HG03457 (cell line): ENCODE data around the gene RABEPK.
"Not testable (repeated sequence)": the region's sequence is repeated elsewhere in the genome, so short reads cannot be mapped to it uniquely, and the experiment has no call there.

Experiments
- ATAC-seq: cut with Tn5 transposase; IDR thresholded peaks from one replicate; pipeline ENCODE4 v1.9.1; 2021; ENCODE audit warnings: moderate number of reproducible peaks; ENCODE audit not compliant: unreplicated experiment

The RABEPK gene

DNA sequence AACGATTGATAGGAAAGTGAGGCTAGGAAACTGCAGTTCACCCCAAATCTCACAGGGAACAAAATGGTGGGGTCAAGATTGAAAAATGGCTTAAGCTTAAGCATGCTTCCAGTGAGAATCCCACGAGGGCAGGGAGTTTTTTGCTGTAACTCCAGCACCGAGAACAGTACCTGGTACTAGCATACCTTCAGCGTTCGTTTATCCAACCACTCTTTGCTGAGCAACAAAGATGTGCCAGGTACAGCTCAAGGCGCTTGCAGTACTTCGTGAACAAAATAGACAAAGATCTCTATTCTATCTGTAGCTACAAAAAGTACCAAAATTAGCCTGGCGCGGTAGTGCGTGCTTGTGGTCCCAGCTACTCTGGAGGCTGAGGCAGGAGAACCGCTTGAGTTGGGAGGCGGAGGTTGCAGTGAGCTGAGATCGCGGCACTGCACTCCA is 10.0 kb upstream of the RABEPK start:
- no peak for ATAC-seq

DNA sequence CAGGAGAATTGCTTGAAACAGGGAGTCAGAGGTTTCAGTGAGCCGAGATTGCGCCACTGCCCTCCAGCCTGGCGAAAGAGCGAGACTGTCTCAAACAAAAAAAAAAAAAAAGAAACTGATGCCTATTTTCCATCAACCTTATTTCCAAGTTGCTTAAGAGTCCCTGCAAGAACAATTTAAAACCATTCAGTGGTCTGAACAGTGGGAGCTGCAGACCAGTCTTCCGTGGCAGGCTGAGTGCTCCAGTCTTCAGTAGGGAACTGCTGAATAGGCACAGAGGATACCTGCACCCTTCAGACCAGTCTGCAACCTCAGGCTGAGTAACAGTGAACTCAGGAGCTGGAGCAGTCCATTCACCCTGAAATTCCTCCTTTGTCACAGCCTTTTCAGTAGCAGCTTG is 5.9 kb upstream of the RABEPK start:
- not testable (repeated sequence) for ATAC-seq

DNA sequence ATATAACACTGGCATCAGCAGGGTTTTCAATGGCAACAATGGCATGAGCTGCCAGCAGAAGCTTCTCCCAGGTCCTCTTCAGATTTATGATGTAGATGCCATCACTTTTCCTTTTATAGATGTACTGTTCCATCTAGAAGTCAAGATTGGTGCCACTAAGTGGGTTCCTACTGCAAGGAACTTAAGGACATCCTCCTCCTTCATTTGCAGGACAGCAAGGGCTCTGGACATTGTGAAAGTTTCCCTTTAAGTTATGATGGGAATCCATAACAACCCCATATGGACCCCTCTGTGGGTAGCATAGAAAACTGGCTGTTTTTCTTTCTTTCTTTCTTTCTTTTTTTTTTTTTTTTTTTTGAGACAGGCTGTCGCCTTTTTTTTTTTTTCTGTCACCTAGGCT is 4.8 kb upstream of the RABEPK start:
- not testable (repeated sequence) for ATAC-seq

DNA sequence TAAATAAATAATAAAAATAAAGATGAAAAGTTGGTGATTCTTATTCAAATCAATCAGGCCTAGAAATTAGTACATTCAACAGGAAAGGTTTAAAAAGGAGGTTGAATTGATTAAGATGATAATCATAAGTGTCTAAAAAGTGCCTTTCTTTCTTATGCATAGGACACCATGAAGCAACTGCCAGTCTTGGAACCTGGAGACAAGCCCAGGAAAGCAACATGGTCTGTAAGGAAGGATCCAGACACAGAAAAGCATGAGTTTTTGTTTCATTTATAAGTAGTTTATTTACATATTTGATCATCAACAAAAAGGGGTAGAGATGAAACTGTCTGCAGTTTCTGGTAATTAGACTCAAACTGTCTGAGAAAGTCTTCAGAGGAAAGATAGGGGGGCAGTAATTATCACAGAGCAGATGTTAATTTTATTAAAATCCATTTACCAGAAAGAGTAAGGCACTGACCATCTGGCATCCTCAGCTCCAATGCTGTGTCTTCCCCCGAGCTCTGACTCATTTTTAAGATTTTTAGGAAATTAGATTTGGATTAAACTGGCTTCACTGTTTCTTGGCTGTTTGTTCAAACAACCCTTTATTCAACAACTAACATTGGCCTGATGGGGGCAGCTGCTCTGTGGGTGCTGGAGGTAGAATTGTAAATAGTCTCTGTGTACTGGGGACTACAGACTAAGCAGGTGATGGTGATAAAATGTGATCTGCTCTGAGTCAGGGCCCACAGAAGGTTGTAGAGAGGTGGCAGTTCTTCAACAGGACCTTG is 2.7 kb downstream of the RABEPK start:
- no peak for ATAC-seq

DNA sequence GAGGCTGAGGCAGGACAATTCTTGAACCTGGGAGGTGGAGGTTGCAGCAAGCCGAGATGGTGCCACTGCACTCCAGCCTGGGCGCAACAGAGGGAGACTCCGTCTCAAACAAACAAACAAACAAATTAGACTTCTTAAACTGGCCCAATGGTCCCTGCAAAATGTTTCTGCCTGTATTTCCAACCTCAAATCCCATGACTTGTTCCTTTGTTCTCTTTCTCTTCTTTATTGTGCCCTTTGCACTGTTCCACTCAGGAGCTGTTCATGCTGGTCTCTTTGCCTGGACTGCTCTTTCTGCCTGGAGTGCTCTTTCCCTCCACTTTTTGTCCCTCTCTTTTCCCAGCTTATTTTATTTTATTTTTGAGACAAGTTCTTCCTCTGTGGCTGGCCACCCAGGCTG is 4.1 kb downstream of the RABEPK start:
- ATAC-seq = no peak

DNA sequence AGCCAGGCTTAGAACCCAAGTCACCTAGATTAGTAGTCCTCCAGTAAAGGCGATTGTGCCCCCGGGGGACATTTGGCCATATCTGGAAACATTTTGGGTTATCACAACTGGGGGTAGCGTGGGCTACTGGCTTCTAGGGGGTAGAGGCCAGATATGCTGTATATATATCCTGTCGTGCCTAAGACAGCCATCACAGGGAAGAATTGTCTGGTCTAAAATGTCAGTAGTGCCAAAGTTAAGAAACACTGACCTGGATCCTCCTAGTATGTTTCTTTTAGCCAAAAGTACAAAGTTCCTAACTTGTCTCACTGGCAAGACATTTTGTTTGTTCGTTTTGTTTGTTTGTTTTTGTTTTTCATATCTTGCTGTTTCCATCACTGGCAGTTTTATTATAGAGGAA is 13.8 kb downstream of the RABEPK start:
- no peak for ATAC-seq

DNA sequence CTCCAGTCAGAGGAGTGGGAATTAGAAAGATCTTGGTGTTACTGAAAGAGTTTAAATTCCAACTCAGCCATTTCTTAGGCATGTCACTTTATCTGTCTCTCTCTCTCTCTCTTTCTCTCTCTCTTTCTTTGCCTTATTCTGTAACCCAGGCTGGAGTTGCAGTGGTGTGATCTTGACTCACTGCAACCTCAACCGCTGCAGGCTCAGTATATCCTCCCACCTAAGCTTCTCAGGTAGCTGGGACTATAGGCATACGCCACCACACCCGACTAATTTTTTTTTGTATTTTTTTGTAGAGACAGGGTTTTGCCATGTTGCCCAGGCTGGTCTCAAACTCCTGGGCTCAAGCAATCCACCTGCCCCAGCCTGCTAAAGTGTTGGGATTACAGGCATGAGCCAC is 18.3 kb downstream of the RABEPK start:
- no peak for ATAC-seq

DNA sequence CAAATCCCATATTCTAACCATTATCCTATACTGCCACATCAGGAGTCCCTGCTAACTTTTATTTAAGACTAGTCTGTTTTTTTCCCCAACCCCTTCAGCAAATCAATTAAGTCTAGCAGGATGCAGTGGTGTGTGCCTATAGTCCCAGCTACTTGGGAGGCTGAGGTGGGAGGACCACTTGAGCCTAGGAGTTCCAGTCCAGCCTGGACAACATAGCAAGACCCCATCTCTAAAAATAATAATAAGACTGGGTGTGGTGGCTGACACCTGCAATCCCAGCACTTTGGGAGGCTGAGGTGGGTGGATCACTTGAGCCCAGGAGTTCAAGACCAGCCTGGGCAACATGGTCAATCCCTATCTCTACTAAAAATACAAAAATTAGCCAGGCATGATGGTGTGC is 24.5 kb downstream of the RABEPK start:
- not testable (repeated sequence) for ATAC-seq

DNA sequence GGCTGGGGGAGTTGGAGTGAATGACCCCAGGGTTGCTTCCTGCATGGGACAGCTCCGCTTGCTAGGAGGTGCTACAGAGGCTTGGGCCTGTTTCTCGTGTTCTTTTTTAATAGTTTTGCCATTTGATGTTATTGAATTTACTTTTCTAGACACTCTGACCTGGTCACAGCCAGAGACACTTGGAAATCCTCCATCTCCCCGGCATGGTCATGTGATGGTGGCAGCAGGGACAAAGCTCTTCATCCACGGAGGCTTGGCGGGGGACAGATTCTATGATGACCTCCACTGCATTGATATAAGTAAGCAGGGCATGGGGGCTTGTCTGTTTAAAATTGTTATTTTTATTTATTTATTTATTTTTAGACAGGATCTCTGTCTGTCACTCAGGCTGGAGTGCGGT is 27.4 kb downstream of the RABEPK start:
- no peak for ATAC-seq

DNA sequence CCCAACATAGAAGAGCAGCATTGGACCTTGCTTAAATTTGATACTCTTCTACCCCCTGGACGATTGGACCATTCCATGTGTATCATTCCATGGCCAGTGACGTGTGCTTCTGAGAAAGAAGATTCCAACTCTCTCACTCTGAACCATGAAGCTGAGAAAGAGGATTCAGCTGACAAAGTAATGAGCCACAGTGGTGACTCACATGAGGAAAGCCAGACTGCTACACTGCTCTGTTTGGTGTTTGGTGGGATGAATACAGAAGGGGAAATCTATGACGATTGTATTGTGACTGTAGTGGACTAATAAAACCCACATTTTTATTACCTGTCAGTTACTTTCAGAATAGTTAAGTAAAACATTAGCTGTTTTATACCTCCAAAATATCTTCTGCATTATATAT is 33.3 kb downstream of the RABEPK start:
- ATAC-seq = no peak

DNA sequence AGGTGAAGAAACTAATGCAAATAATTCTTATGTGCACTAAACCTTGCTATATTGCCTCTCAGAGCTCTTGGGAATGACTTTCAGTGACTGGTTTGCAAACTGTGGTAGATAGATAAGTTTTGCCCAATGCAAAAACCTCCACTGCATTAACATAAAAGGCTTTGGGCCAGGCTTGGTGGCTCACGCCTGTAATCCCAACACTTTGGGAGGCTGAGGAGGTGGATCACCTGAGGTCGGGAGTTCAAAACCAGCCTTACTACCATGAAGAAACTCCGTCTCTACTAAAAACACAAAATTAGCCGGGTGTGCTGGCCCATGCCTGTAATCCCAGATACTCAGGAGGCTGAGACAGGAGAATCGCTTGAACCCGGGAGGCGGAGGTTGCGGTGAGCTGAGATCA is 33.8 kb downstream of the RABEPK start:
- not testable (repeated sequence) for ATAC-seq

DNA sequence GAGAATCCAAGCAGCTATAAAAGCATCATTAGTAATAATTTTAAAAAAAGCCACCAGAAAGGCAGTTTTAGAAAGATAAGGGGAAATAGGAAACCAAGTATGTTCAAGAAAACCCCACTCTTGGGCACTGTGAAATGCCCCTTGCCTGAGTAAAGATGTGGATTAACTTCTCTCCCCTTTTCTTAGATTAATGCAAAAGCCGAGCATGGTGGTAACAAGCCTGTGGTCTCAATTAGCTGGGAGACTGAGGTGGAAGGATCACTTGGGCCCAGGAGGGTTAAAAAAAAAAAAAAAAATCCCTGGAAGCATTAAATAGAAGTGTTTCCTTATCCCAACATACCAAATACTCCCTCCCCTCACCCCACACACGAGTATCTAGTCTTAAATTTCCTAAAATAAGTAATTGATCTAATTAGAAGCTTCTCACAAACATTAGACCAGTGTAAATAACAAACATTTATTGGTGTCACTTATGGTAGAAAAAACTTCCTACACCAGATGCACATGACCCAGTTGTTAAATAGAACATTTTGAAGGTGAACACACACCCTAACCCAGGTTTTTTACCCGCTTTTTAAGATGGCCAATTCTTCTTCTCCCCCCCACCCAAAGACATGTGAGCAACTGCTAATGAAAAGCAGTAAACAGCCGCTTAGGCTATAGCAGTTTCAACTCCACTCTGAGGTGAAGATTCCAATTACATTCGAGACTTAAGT is 35.6 kb downstream of the RABEPK start:
- ATAC-seq = no peak

DNA sequence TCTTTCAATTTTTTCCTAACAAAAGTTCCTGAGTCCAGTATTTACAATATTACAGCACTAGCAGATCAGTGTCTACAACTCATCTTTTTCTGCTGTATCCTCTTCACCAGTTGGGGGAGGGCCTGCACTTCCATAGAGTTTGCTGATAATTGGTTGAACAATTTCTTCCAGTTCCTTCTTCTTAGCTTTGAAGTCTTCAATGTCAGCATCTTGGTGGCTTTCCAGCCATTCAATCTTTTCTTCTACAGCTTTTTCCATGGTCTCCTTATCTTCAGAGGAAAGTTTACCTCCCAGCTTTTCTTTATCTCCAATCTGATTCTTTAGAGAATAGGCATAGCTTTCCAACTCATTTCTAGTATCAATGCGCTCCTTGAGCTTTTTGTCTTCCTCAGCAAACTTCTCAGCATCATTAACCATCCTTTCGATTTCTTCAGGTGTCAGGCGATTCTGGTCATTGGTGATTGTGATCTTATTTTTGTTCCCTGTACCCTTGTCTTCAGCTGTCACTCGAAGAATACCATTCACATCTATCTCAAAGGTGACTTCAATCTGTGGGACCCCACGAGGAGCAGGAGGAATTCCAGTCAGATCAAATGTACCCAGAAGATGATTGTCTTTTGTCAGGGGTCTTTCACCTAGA is 36.3 kb downstream of the RABEPK start:
- not testable (repeated sequence) for ATAC-seq

DNA sequence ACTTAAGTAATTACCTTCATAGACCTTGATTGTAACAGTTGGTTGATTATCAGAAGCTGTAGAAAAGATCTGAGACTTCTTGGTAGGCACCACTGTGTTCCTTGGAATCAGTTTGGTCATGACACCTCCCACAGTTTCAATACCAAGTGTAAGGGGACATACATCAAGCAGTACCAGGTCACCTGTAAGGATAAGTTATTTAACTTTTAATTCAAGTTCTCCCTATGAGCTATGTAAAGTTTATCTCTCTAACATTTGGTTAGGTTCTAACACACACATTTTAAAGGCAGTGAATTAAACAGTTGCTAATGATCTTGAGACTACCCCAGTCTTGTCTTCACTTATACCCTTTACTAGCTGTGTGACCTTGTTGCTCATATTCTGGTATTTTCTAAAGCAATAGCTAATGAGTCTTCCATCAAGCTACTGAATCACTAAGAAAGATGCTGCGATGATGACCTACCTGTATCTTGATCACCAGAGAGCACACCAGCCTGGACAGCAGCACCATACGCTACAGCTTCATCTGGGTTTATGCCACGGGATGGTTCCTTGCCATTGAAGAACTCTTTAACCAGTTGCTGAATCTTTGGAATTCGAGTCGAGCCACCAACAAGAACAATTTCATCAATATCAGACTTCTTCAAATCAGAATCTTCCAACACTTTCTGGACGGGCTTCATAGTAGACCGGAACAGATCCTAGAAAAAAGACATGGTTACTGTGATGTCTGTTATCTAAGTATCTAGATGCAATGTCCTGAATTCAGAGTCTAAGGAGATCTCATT is 38.0 kb downstream of the RABEPK start:
- no peak for ATAC-seq

DNA sequence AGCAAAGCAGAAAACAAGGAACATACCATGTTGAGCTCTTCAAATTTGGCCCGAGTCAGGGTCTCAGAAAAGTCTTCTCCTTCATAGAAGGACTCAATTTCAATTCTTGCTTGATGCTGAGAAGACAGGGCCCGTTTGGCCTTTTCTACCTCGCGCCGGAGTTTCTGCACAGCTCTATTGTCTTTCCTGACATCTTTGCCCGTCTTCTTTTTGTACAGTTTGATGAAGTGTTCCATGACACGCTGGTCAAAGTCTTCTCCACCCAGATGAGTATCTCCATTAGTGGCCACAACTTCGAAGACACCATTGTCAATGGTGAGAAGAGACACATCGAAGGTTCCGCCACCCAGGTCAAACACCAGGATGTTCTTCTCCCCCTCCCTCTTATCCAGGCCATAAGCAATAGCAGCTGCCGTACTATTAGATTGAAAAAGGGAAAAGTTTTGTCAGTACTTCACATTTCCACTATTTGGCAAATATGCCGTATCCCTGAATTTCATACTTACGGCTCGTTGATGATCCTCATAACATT is 38.6 kb downstream of the RABEPK start:
- ATAC-seq = no peak

DNA sequence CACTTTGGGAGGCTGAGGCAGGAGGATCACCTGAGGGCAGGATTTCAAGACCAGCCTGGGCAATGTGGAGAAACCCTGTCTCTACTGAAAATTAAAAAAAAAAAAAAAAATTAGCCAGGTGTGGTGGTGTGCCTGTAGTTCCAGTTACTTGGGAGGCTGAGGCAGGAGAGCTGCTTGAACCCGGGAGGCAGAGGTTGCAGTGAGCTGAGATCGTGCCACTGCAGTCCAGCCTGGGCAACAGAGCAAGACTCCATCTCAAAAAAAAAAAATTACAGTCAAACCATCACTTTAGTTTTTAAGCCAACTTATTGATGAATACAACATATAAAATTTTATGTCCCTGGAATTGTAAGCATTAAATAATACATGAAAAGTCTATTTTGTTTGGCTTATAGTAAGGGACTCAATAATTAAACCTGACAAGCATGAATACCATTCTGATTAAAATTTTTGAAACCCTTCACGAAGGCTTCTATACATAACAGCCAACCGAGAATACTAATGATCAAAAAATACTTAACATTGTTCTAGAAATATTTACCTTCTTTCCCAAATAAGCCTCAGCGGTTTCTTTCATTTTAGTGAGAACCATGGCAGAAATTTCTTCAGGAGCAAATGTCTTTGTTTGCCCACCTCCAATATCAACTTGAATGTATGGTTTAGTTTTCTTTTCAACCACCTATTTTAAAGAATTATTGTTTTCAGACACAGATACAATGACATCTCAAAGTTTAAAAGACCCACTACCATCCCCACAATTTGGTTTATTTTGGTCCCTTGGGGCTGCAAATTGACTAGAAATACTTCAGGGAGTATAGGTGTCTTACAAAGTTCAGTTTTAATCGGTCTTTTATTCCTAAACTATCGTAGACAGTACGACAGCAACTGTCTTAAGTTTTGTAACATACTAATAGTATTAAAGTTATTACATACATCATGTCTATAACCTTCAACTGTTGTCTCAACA is 39.6 kb downstream of the RABEPK start:
- ATAC-seq = no peak

DNA sequence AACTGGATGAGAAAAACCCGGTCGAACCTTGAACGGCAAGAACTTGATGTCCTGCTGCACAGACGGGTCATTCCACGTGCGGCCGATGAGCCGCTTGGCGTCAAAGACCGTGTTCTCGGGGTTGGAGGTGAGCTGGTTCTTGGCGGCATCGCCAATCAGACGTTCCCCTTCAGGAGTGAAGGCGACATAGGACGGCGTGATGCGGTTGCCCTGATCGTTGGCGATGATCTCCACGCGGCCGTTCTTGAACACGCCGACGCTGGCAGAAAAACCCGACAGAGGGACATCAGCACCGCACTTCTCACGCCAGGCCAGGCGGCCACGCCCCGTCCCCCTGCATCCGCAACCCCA is 40.3 kb downstream of the RABEPK start:
- peak; percentile 18 for ATAC-seq

DNA sequence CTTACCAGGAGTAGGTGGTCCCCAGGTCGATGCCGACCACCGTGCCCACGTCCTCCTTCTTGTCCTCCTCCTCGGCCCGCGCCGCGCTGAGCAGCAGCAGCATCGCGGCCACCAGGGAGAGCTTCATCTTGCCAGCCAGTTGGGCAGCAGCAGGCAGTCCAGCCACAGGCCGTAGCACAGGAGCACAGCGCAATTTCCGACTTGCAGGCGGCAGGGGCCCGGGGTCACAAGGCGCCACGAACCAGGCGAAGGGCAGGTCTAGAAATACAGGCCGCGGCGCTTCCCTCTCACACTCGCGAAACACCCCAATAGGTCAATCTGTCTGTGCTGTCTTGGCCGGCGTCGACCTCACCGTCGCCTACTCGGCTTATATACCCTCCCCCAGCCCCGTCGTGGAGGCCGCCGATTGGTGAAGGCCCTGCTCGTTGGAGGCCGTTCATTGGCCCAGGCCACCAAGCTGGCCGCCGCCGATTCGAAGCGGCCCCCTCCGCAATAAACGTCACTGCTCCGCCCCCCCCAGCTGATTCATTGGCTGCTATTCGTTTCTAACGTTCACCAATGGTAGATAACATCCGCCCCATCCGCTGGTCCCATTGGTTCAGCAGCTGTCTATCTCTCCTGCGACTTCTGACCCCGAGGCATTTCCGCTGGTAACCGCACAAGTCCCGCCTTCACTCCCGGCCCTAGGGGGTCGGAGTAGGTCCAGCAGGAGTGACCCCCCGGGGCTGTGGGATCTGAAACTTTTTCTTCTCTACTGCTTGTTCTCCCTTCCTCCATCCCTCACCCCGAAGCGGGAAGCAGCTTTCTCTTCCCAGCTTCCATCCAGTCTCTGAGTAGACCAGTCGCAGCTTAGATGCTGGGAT is 40.9 kb downstream of the RABEPK start, which contains the start of gene HSPA5:
HSPA5 (minus strand) TSS at position 344 of the 863 bp plus-strand sequence; CDS start at position 127, 217 bp downstream.
- peak; percentile 83 for ATAC-seq
